Fibroblast of lung (primary cell): ENCODE data around the gene COL16A1. TPM values are rescaled to one million over a fixed set of nuclear protein-coding genes. Genes with fewer than 3 reads are reported as not detected.
A peak's percentile ranks its signal among the peaks of the same experiment; 100 is the strongest.

ENCODE experiments used
- DNase-seq, 2 donors: peaks; one replicate each; pipeline versions ENCODE4 v3.0.0 to v3.0.0-alpha.2; 2010; ENCODE audit warnings: low read depth in 2 of 2
- H2AFZ ChIP-seq: 2 replicates; pipeline ENCODE4 v1.5.1; 2012; ENCODE audit warnings: low read length, control low read depth, inconsistent platforms
- H3K27ac ChIP-seq: 2 replicates; pipeline ENCODE4 v1.5.1; 2011; ENCODE audit warnings: low read length, control low read depth; ENCODE audit not compliant: insufficient read depth
- H3K27me3 ChIP-seq: 2 replicates; pipeline ENCODE4 v1.5.1; 2011; ENCODE audit warnings: mild to moderate bottlenecking, low read length; ENCODE audit not compliant: control insufficient read depth, insufficient read depth
- H3K36me3 ChIP-seq: 2 replicates; pipeline ENCODE4 v1.5.1; 2011; ENCODE audit warnings: low read length; ENCODE audit not compliant: control insufficient read depth, insufficient read depth
- H3K4me1 ChIP-seq: 2 replicates; pipeline ENCODE4 v1.5.1; 2011; ENCODE audit warnings: low read length; ENCODE audit not compliant: control insufficient read depth, insufficient read depth; ENCODE audit errors: extremely low read depth
- H3K4me2 ChIP-seq: 2 replicates; pipeline ENCODE4 v1.5.1; 2011; ENCODE audit warnings: low read length, control low read depth; ENCODE audit not compliant: insufficient read depth; ENCODE audit errors: extremely low read depth
- H3K4me3 ChIP-seq, 4 experiments: fragments of 200-600 bp in 1 of 4; sonication (generic) in 1 of 4; replicated peaks in 1 of 4; 2 replicates each; pipeline ENCODE4 v1.5.1; 2011 to 2016; ENCODE audit warnings: low read length in 4 of 4, low read depth in 3 of 4, mild to moderate bottlenecking in 3 of 4, control low read depth in 2 of 4, inconsistent platforms in 1 of 4, mixed read lengths in 1 of 4; ENCODE audit not compliant: insufficient read depth in 1 of 4; ENCODE audit errors: control extremely low read depth in 1 of 4
- H3K79me2 ChIP-seq: 2 replicates; pipeline ENCODE4 v1.5.1; 2012; ENCODE audit warnings: mild to moderate bottlenecking, low read length, inconsistent platforms; ENCODE audit not compliant: control insufficient read depth, insufficient read depth
- H3K9ac ChIP-seq: 2 replicates; pipeline ENCODE4 v1.5.1; 2011; ENCODE audit warnings: mild to moderate bottlenecking, low read length, control low read depth; ENCODE audit not compliant: insufficient read depth
- H3K9me3 ChIP-seq: 2 replicates; pipeline ENCODE4 v1.5.1; 2012; ENCODE audit warnings: low read depth, low read length; ENCODE audit not compliant: control insufficient read depth, insufficient read depth
- H4K20me1 ChIP-seq: 2 replicates; pipeline ENCODE4 v1.5.1; 2011; ENCODE audit warnings: low read length; ENCODE audit not compliant: control insufficient read depth, insufficient read depth; ENCODE audit errors: extremely low read depth
- CTCF ChIP-seq, 2 donors: IDR thresholded peaks in 1 of 2; conservative IDR thresholded peaks in 1 of 2; 1 replicate in 1 of 2; 2 replicates in 1 of 2; pipeline ENCODE4 v1.5.1; 2011 to 2012; ENCODE audit warnings: low read length in 2 of 2, control low read depth in 1 of 2, inconsistent platforms in 1 of 2, low read depth in 1 of 2, mild to moderate bottlenecking in 1 of 2
- EZH2 ChIP-seq: IDR thresholded peaks from 2 replicates; pipeline ENCODE4 v1.5.1; 2012; ENCODE audit warnings: low read length, control low read depth, mild to moderate bottlenecking; ENCODE audit errors: missing control alignments
- polyA plus RNA-seq, 2 donors: library from polyadenylated mRNA; depleted of rRNA in 1 of 2; stranded (reverse) in 1 of 2; unstranded in 1 of 2; fragments of >200 nt; gene quantifications; 2 replicates each; pipeline ENCODE4 v1.2.1, GENCODE V29; 2011 to 2012; ENCODE audit warnings: missing spikeins in 1 of 2
- total RNA-seq: library from RNA; depleted of rRNA; stranded (reverse); fragments of >200 nt; gene quantifications from 2 replicates; pipeline ENCODE4 v1.2.1, GENCODE V29; 2014

Gene COL16A1
- total and polyA plus RNA-seq, 2 donors (not counting 1 experiment from before 2014, with no cell fraction given): 20.9 to 80.3 TPM

- H2AFZ ChIP-seq: no peak overlapping the region
- no peak overlapping the region for H3K27ac ChIP-seq
- H3K4me2 ChIP-seq: no peak overlapping the region
- TF ChIP-seq CTCF (conservative IDR thresholded peaks at IDR 0.05 in 1 of 2, IDR thresholded peaks at IDR 0.05 in 1 of 2; ENCODE audit: low read depth in 1 of 2, low read length in 2 of 2) (no peak), EZH2 (no peak)
- H4K20me1 ChIP-seq: no peaks in the 10 kb centered on the region
- DNase-seq: peak; percentile 67 to 75
- no peak overlapping the region for H3K4me3 ChIP-seq
- no peaks in the 10 kb centered on the region for H3K9me3 ChIP-seq
- peaks cover 2% of the 10 kb centered on the region for H3K27me3 ChIP-seq
- H3K4me1 ChIP-seq: no peaks in the 10 kb centered on the region
- no peak overlapping the region for H3K9ac ChIP-seq
- H3K36me3 ChIP-seq: no peaks in the 10 kb centered on the region
- H3K79me2 ChIP-seq: no peaks in the 10 kb centered on the region
These were observed 20.1 kb upstream of the COL16A1 start for GRCh38 chr1:31723828-31724359.

GRCh38 chr1:31718327-31718897, 14.6 kb upstream of the COL16A1 start:
- Histone ChIP-seq H4K20me1 (no peaks in the 10 kb centered on the region), H3K79me2 (no peaks in the 10 kb centered on the region), H2AFZ (no peak overlapping the region), H3K4me2 (no peak overlapping the region), H3K27ac (no peak overlapping the region), H3K4me1 (peaks cover 14% of the 10 kb centered on the region), H3K9me3 (no peaks in the 10 kb centered on the region), H3K9ac (no peak overlapping the region), H3K27me3 (peaks cover 16% of the 10 kb centered on the region), H3K4me3 (no peak overlapping the region), H3K36me3 (no peaks in the 10 kb centered on the region)
- no peak for TF ChIP-seq CTCF (conservative IDR thresholded peaks at IDR 0.05 in 1 of 2, IDR thresholded peaks at IDR 0.05 in 1 of 2; ENCODE audit: low read depth in 1 of 2, low read length in 2 of 2)
- no peak for TF ChIP-seq EZH2
- no peak for DNase-seq

GRCh38 chr1:31717341-31717740, 13.5 kb upstream of the COL16A1 start:
- DNase-seq: peak in 1 of 2 donors; percentile 54
- no peaks in the 10 kb centered on the region for H3K36me3 ChIP-seq
- no peak for TF ChIP-seq CTCF (conservative IDR thresholded peaks at IDR 0.05 in 1 of 2, IDR thresholded peaks at IDR 0.05 in 1 of 2; ENCODE audit: low read depth in 1 of 2, low read length in 2 of 2)
- no peak for TF ChIP-seq EZH2

More at GRCh38 chr1:31717341-31717740, 13.5 kb upstream of the COL16A1 start:
- no peak overlapping the region for H3K27ac ChIP-seq
- H3K4me2 ChIP-seq: no peak overlapping the region
- H3K27me3 ChIP-seq: peaks cover 16% of the 10 kb centered on the region
- H3K9ac ChIP-seq: no peak overlapping the region
- H2AFZ ChIP-seq: no peak overlapping the region
- no peaks in the 10 kb centered on the region for H3K79me2 ChIP-seq
- H4K20me1 ChIP-seq: no peaks in the 10 kb centered on the region
- no peaks in the 10 kb centered on the region for H3K9me3 ChIP-seq
- peaks cover 23% of the 10 kb centered on the region for H3K4me1 ChIP-seq
- H3K4me3 ChIP-seq: no peak overlapping the region
